ENCODE measurements around the gene JPH3.

GRCh38 chr16:87723226-87723623, 120.9 kb downstream of the JPH3 start:
- TF ChIP-seq POLR2A (IDR thresholded peaks at IDR 0.05) (no peak), CTCF (IDR thresholded peaks at IDR 0.05) (no peak)
